IPS-18c (cell line): ENCODE measurements around the gene ARHGEF17.
A peak's percentile ranks its signal among the peaks of the same experiment; 100 is the strongest.

ENCODE experiments used
- H3K4me3 ChIP-seq: 2 replicates; pipeline ENCODE4 v1.7.0; 2013; ENCODE audit warnings: low read depth, mild to moderate bottlenecking, low read length, moderate library complexity; ENCODE audit not compliant: insufficient read depth
- H3K9me3 ChIP-seq: one replicate; pipeline ENCODE4 v1.6.1; 2013; ENCODE audit warnings: mild to moderate bottlenecking, low read length, moderate library complexity; ENCODE audit not compliant: control insufficient read depth, insufficient read depth

Gene ARHGEF17

GRCh38 chr11:73356979-73357860 lies 49.1 kb downstream of the ARHGEF17 start:
- Histone ChIP-seq H3K4me3 (no peak overlapping the region), H3K9me3 (no peaks in the 10 kb centered on the region)

GRCh38 chr11:73358071-73358470 lies 50.0 kb downstream of the ARHGEF17 start:
- no peak overlapping the region for H3K4me3 ChIP-seq

DNA sequence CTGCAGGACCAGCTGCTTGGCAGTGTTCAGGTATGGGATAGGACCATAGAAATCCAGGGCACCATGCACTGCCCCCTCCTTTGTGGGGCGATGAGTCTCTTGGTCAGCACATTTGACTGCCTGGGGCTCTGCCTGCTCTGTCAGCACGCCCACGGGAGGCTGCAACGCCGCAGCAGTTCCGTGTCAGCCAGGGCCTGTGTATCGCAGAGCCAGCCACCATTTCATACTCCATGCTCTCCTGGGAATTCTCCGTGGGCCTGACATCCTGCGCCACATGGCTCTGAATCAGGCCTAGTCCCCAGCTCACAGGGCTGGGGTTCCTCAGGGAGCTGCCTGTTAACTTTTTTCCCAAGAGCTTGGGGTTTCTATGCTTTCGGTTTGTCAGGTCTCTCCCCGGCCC lies 51.3 kb downstream of the ARHGEF17 start:
- Histone ChIP-seq H3K9me3 (no peaks in the 10 kb centered on the region), H3K4me3 (no peak overlapping the region)

More at GRCh38 chr11:73358071-73358470, 50.0 kb downstream of the ARHGEF17 start:
- no peaks in the 10 kb centered on the region for H3K9me3 ChIP-seq

DNA sequence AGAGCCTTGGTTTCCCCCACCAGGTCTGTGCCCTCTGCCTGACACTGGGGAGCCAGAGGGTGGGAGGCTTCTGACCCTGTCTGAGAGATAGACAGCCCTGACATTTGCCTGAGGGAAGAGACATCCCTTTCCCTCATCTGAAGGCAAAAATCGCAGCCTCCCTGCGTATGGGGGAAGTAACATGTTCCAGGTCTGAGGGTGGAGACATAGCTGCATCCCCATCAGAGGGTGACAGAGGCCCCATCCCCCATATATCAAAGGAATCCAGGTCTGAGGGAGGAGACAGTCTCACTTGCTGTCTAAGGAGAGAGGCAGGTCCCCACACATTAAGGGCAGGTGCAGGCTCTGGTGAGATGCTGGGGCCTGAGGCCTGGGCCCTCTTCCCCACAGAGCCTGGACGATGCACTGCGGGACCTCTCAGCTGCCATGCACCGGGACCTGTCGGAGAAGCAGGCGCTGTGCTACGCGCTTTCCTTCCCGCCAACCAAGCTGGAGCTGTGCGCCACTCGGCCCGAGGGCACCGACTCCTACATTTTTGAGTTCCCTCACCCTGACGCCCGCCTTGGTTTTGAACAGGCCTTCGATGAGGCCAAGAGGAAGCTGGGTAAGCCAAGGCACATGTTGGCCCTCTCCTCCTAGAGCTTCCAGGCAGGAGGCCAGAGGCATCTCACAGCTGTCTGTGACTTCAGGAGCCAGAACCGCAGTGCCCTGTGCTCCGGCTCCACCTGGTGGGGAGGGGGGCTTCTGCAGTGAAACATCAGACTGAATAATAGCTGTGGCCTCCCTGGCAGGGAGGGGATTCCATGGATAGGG lies 52.1 kb downstream of the ARHGEF17 start:
- Histone ChIP-seq H3K4me3 (no peak overlapping the region), H3K9me3 (no peaks in the 10 kb centered on the region)

DNA sequence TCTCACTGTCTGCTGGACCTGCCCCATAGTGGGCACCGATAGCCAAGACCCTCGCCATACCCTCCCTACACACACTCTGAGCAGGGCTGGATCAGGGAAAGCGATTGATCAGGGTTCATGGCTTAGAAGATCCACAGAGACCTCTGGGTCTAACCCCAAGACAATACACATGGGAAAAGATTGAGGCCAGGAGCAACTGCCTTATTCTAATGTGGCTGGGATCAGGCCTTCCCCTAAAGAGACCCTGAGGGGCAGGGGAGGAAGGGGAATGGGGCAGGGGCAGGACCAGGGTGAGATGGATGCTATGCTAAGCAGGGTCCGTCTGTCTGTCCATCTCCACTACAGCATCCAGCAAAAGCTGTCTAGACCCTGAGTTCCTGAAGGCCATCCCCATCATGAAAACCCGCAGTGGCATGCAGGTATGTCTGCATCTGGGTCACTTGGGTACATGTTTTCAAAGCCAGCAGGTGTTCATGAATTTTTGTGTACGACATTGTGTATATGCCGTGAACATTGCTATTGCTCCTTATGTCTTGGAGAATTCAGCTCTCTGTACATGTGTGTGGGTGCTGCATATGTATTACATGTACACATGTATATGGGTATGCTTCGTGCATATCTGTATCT lies 52.8 kb downstream of the ARHGEF17 start:
- Histone ChIP-seq H3K4me3 (no peak overlapping the region), H3K9me3 (no peaks in the 10 kb centered on the region)

DNA sequence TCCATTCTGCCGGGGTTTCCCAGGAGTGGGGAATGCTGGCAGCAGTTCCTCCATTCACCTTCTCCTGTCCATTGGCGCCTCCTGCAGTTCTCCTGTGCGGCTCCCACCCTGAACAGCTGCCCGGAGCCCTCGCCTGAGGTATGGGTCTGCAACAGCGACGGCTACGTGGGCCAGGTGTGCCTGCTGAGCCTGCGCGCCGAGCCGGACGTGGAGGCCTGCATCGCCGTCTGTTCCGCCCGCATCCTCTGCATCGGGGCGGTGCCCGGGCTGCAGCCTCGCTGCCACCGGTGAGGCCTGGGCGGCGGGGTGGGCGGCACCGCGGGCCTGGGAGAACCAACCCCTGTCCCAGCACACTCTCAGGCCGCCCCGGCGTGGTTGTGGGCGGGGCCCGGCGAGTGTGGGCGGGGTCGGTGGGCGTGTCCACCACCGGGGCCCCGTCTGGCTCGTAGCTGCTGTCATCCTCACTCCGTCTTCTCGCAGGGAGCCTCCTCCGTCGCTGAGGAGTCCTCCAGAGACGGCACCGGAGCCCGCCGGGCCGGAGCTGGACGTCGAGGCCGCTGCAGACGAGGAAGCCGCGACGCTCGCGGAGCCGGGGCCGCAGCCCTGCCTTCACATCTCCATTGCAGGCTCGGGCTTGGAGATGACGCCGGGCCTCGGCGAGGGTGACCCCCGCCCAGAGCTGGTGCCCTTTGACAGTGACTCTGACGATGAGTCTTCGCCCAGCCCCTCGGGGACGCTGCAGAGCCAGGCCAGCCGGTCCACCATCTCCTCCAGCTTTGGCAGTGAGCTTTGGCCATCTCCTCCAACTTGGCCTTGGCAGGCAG lies 54.1 kb downstream of the ARHGEF17 start:
- peak overlapping the region; percentile 40 for H3K4me3 ChIP-seq

DNA sequence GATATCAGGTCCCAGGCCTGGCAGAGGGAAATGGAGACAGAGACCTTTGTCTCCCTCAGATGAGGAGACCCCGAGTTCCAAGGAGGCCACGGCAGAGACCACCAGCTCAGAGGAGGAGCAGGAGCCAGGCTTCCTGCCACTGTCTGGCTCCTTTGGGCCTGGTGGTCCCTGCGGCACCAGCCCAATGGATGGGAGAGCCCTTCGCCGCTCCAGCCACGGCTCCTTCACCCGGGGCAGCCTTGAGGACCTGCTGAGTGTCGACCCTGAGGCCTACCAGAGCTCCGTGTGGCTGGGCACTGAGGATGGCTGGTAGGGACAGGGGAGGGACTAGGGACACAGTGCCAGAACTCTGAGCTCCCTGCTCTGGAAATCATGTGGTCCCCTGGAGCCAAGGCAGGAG lies 55.1 kb downstream of the ARHGEF17 start:
- Histone ChIP-seq H3K4me3 (no peak overlapping the region), H3K9me3 (no peaks in the 10 kb centered on the region)

More for the DNA sequence above, 54.1 kb downstream of the ARHGEF17 start:
- no peaks in the 10 kb centered on the region for H3K9me3 ChIP-seq

- Histone ChIP-seq H3K4me3 (no peak overlapping the region), H3K9me3 (no peaks in the 10 kb centered on the region)
Observed at GRCh38 chr11:73365352-73366264, 57.5 kb downstream of the ARHGEF17 start.

DNA sequence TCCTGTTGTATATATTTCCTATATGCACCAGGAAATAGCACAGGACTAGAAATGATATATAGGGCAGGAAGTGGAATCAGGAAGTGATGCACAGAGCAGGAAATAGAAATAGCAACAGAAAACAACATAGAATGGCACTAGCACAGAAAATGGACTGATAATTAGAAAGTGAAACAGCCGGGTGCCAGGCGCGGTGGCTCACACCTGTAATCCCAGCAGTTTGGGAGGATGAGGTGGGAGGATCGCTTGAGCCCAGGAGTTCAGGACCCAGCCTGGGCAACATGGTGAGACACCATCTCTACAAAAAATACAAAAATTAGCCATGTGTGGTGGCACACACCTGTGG lies 58.2 kb downstream of the ARHGEF17 start:
- no peaks in the 10 kb centered on the region for H3K9me3 ChIP-seq
- no peak overlapping the region for H3K4me3 ChIP-seq

- no peak overlapping the region for H3K4me3 ChIP-seq
- H3K9me3 ChIP-seq = no peaks in the 10 kb centered on the region
Observed at GRCh38 chr11:73366953-73367352, 58.9 kb downstream of the ARHGEF17 start.

DNA sequence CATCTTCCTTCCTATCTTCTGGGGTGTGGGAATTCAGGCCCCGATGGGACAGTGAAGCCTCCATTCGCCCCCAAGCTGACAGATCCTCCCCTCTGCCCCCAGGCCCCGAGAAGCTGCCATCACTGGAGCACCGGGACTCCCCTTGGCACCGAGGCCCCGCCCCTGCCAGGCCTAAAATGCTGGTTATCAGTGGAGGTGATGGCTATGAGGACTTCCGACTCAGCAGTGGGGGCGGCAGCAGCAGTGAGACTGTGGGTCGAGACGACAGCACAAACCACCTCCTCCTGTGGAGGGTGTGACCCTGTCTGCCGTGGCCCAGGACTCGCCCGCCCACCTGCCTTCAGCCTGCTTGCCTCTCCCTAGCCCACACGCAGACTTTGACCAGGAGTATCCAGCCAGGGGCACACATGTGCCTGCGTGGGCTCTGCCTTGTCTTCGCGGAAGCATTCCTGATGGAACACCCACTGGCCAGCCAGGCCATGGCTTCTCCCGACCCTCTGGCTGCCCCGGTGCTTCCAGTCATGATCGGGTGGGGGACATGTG lies 59.5 kb downstream of the ARHGEF17 start:
- Histone ChIP-seq H3K4me3 (no peak overlapping the region; the same call in 1 of the 2 replicates), H3K9me3 (no peaks in the 10 kb centered on the region)

GRCh38 chr11:73372375-73372993 lies 64.4 kb downstream of the ARHGEF17 start:
- Histone ChIP-seq H3K9me3 (no peaks in the 10 kb centered on the region), H3K4me3 (no peak overlapping the region)

DNA sequence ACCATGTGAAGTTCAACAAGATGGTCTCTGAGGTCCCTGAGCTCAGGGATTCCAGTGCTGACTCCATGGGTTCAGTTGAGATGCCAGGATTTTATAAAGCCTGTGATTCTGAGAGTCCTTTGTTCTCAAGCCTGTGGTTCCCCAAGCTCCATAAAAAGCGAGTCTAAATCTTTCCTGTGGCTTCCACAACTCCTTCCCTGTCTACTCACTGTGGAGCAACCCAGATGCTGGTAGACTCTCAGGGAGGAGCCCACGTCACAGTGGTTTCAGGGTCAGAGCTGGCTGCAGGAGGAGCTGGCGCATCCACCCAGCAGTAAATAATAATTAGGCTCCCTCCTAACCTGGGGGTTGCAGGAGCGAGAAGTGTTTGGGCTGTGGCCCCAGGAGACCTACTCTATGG lies 66.1 kb downstream of the ARHGEF17 start:
- no peak overlapping the region for H3K4me3 ChIP-seq
- no peaks in the 10 kb centered on the region for H3K9me3 ChIP-seq

DNA sequence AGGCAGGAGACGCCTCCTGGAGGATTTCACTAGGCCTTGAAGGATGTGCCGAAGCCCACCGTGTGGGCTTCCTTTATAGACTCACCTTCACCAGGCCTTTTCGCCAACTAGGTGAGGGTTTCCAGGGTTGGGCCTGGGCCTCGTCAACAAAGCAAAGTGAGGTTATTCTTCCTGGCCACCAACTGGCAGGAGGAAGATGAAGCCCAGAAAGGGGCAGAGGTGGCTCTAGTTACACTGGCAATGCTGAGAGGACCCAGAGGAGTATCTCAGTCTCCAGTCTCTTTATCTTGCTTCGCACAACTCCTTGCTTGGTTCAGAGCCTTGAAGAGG lies 67.7 kb downstream of the ARHGEF17 start:
- Histone ChIP-seq H3K9me3 (no peaks in the 10 kb centered on the region), H3K4me3 (peak overlapping the region; percentile 78; the same call in 1 of the 2 replicates)

GRCh38 chr11:73376160-73376802 lies 68.2 kb downstream of the ARHGEF17 start, which contains the start of gene RELT:
Gene RELT (plus strand): TSS chr11:73376399. CDS start chr11:73389137, 12,738 bp downstream.
- Histone ChIP-seq H3K9me3 (no peaks in the 10 kb centered on the region), H3K4me3 (peak within 1 kb of the TSS; percentile 78)
